Measurements from ENCODE around the gene BIRC5. TPM values are rescaled to one million over a fixed set of nuclear protein-coding genes. Genes with fewer than 3 reads are reported as not detected.

The BIRC5 gene
- total and polyA plus RNA-seq, 12 donors = 0.13 to 7.6 (median 0.61) TPM; not detected in 2

DNA sequence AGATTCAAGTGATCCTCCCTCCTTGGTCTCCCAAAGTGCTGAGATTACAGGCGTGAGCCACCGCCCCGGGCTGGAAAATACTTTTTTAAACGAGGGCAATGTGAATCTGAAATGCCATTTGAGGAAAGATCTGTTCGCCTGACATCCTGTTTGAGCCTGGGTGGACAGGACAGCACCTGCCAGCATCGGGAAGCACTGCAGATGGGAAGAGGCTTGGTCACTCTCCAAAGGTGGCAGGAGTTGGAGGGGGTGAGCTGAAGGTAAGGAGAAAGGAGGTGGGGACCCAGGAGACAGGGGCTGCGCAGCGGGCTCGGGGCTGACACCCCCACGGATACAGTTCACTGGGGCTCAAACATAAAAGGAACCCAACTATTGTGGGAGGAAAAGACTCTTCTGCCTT is 3.9 kb upstream of the BIRC5 start:
- Histone ChIP-seq H3K4me1 (peaks cover 0 to 15% (median 8%) of the 10 kb centered on the region in 9 donors), H3K4me3 (no peak overlapping the region), H3K27me3 (no peaks in the 10 kb centered on the region), H3K27ac (no peak overlapping the region), H3K36me3 (peaks cover 0 to 12% (median 0%) of the 10 kb centered on the region in 9 donors), H3K9me3 (no peaks in the 10 kb centered on the region)
- no peak for ATAC-seq
- TF ChIP-seq, protein P1, sequence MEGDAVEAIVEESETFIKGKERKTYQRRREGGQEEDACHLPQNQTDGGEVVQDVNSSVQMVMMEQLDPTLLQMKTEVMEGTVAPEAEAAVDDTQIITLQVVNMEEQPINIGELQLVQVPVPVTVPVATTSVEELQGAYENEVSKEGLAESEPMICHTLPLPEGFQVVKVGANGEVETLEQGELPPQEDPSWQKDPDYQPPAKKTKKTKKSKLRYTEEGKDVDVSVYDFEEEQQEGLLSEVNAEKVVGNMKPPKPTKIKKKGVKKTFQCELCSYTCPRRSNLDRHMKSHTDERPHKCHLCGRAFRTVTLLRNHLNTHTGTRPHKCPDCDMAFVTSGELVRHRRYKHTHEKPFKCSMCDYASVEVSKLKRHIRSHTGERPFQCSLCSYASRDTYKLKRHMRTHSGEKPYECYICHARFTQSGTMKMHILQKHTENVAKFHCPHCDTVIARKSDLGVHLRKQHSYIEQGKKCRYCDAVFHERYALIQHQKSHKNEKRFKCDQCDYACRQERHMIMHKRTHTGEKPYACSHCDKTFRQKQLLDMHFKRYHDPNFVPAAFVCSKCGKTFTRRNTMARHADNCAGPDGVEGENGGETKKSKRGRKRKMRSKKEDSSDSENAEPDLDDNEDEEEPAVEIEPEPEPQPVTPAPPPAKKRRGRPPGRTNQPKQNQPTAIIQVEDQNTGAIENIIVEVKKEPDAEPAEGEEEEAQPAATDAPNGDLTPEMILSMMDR (IDR thresholded peaks at IDR 0.05) = no peak
- no peak for DNase-seq
- intact Hi-C loops (cut with DNase I) = no loop called here
- 82 to 87% methylated on average over 10 of the region's 10 CpGs for WGBS, 2 donors

DNA sequence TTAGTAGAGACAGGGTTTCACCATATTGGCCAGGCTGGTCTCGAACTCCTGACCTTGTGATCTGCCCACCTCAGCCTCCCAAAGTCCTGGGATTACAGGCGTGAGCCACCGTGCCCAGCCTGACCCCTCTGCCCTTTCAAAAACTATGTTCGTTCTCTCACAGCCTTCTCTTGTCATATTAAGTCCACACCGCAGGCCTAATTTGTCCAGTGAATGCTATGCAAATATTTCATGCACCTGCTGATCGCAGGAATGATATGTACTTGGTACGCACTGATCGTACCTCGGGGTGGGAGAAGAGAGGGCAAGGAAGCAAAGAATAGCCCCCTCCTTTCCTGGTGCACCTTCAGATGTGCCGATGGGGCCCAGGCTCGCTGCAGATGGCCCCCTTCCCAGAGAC is 3.0 kb upstream of the BIRC5 start:
- Histone ChIP-seq H3K4me3 (no peak overlapping the region), H3K4me1 (peaks cover 0 to 22% (median 8%) of the 10 kb centered on the region in 9 donors), H3K9me3 (no peaks in the 10 kb centered on the region), H3K27ac (no peak overlapping the region), H3K27me3 (no peaks in the 10 kb centered on the region), H3K36me3 (peaks cover 0 to 7% (median 0%) of the 10 kb centered on the region in 9 donors)
- WGBS, 2 donors = 82 to 92% methylated on average over 11 of the region's 11 CpGs
- no peak for ATAC-seq
- TF ChIP-seq, protein P1 (IDR thresholded peaks at IDR 0.05) = no peak
- no peak for DNase-seq
- intact Hi-C loops (cut with DNase I) = no loop called here

DNA sequence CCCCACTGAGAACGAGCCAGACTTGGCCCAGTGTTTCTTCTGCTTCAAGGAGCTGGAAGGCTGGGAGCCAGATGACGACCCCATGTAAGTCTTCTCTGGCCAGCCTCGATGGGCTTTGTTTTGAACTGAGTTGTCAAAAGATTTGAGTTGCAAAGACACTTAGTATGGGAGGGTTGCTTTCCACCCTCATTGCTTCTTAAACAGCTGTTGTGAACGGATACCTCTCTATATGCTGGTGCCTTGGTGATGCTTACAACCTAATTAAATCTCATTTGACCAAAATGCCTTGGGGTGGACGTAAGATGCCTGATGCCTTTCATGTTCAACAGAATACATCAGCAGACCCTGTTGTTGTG is 631 bp downstream of the BIRC5 start:
- intact Hi-C loops (cut with DNase I) = no loop called here
- Histone ChIP-seq H3K4me3 (peak overlapping the region in 6 of 10 donors; percentile 41 to 65 (median 53)), H3K4me1 (peaks cover 0 to 22% (median 8%) of the 10 kb centered on the region in 9 donors), H3K27me3 (no peaks in the 10 kb centered on the region), H3K27ac (peak overlapping the region in 1 of 10 donors; percentile 61), H3K9me3 (no peaks in the 10 kb centered on the region), H3K36me3 (peaks cover 0 to 4% (median 0%) of the 10 kb centered on the region in 9 donors)
- TF ChIP-seq, protein P1 (IDR thresholded peaks at IDR 0.05) = no peak
- WGBS, 2 donors = 12 to 16% methylated on average over 5 of the region's 5 CpGs
- DNase-seq (no peak), ATAC-seq (no peak)

DNA sequence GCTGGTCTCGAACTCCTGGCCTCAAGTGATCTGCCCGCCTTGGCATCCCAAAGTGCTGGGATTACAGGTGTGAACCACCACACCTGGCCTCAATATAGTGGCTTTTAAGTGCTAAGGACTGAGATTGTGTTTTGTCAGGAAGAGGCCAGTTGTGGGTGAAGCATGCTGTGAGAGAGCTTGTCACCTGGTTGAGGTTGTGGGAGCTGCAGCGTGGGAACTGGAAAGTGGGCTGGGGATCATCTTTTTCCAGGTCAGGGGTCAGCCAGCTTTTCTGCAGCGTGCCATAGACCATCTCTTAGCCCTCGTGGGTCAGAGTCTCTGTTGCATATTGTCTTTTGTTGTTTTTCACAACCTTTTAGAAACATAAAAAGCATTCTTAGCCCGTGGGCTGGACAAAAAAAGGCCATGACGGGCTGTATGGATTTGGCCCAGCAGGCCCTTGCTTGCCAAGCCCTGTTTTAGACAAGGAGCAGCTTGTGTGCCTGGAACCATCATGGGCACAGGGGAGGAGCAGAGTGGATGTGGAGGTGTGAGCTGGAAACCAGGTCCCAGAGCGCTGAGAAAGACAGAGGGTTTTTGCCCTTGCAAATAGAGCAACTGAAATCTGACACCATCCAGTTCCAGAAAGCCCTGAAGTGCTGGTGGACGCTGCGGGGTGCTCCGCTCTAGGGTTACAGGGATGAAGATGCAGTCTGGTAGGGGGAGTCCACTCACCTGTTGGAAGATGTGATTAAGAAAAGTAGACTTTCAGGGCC is 5.5 kb downstream of the BIRC5 start:
- intact Hi-C loops (cut with DNase I) = no loop called here
- H3K27ac ChIP-seq = no peak overlapping the region
- H3K36me3 ChIP-seq = peaks cover 0 to 28% (median 0%) of the 10 kb centered on the region in 9 donors
- no peak for DNase-seq
- H3K9me3 ChIP-seq = no peaks in the 10 kb centered on the region
- WGBS, 2 donors = 90 to 91% methylated on average over 11 of the region's 11 CpGs
- TF ChIP-seq, protein P1 (IDR thresholded peaks at IDR 0.05) = no peak
- no peaks in the 10 kb centered on the region for H3K27me3 ChIP-seq
- ATAC-seq = no peak
- peaks cover 0 to 22% (median 10%) of the 10 kb centered on the region in 9 donors for H3K4me1 ChIP-seq
- H3K4me3 ChIP-seq = no peak overlapping the region
